ENCODE data around the gene SYN1.

GRCh38 chrX:47634871-47635575 lies 15.4 kb upstream of the SYN1 start:
- no peak for TF ChIP-seq CTCF (IDR thresholded peaks at IDR 0.05 in 4 of 5, conservative IDR thresholded peaks at IDR 0.05 in 1 of 5)
- TF ChIP-seq POLR2A (IDR thresholded peaks at IDR 0.05) = no peak
